ENCODE measurements around the gene GIMAP4. TPM values are rescaled to one million over a fixed set of nuclear protein-coding genes. Genes with fewer than 3 reads are reported as not detected.

The GIMAP4 gene
- total RNA-seq, 2 experiments from 2014 or later, result not detected

Other genes starting within 250 kb of the GIMAP4 start
- gene LRRC61, start 244.0 kb upstream of the GIMAP4 start, total RNA-seq (2014; rRNA removed; shearing (Covaris generic)), result not detected in 2 replicates
- not detected in 2 replicates for gene LRRC61, start 244.0 kb upstream of the GIMAP4 start, total RNA-seq (2022)
- 5.4 TPM in 1 of 2 replicates, not detected in the other for gene ACTR3C, start 243.8 kb upstream of the GIMAP4 start, total RNA-seq (2014; rRNA removed; shearing (Covaris generic))
- not detected in 2 replicates for gene ACTR3C, start 243.8 kb upstream of the GIMAP4 start, total RNA-seq (2022)
- 0.08 TPM in 1 of 2 replicates, not detected in the other for gene RARRES2, start 225.8 kb upstream of the GIMAP4 start, total RNA-seq (2014; rRNA removed; shearing (Covaris generic))
- gene RARRES2, start 225.8 kb upstream of the GIMAP4 start, total RNA-seq (2022), result not detected in 2 replicates
- gene REPIN1, start 198.6 kb upstream of the GIMAP4 start, total RNA-seq (2014; rRNA removed; shearing (Covaris generic)), result 36.9 and 46.2 TPM in 2 replicates
- 19.0 and 21.7 TPM in 2 replicates for gene REPIN1, start 198.6 kb upstream of the GIMAP4 start, total RNA-seq (2022)
- 4.7 and 5.5 TPM in 2 replicates for gene ZNF775, start 188.1 kb upstream of the GIMAP4 start, total RNA-seq (2014; rRNA removed; shearing (Covaris generic))
- 6.5 and 7.7 TPM in 2 replicates for gene ZNF775, start 188.1 kb upstream of the GIMAP4 start, total RNA-seq (2022)
- gene GIMAP8, start 116.8 kb upstream of the GIMAP4 start, total RNA-seq (2014; rRNA removed; shearing (Covaris generic)), result not detected in 2 replicates
- not detected in 2 replicates for gene GIMAP8, start 116.8 kb upstream of the GIMAP4 start, total RNA-seq (2022)
- gene GIMAP7, start 52.5 kb upstream of the GIMAP4 start, total RNA-seq (2014; rRNA removed; shearing (Covaris generic)), result not detected in 2 replicates
- not detected in 2 replicates for gene GIMAP7, start 52.5 kb upstream of the GIMAP4 start, total RNA-seq (2022)
- gene GIMAP6, start 65.0 kb downstream of the GIMAP4 start, total RNA-seq (2014; rRNA removed; shearing (Covaris generic)), result not detected in 2 replicates
- gene GIMAP6, start 65.0 kb downstream of the GIMAP4 start, total RNA-seq (2022), result not detected in 2 replicates
- gene GIMAP2, start 118.3 kb downstream of the GIMAP4 start, total RNA-seq (2014; rRNA removed; shearing (Covaris generic)), result 0.41 TPM in 1 of 2 replicates, not detected in the other
- 0.79 TPM in 1 of 2 replicates, not detected in the other for gene GIMAP2, start 118.3 kb downstream of the GIMAP4 start, total RNA-seq (2022)
- not detected in 2 replicates for gene GIMAP1, start 149.2 kb downstream of the GIMAP4 start, total RNA-seq (2014; rRNA removed; shearing (Covaris generic))
- gene GIMAP1, start 149.2 kb downstream of the GIMAP4 start, total RNA-seq (2022), result not detected in 2 replicates
- not detected in 2 replicates for gene GIMAP5, start 170.0 kb downstream of the GIMAP4 start, total RNA-seq (2014; rRNA removed; shearing (Covaris generic))
- gene GIMAP5, start 170.0 kb downstream of the GIMAP4 start, total RNA-seq (2022), result not detected in 2 replicates
- gene TMEM176B, start 233.0 kb downstream of the GIMAP4 start, total RNA-seq (2014; rRNA removed; shearing (Covaris generic)), result 0.09 TPM in 1 of 2 replicates, not detected in the other
- gene TMEM176B, start 233.0 kb downstream of the GIMAP4 start, total RNA-seq (2022), result 0.37 TPM in 1 of 2 replicates, not detected in the other
- gene TMEM176A, start 233.4 kb downstream of the GIMAP4 start, total RNA-seq (2014; rRNA removed; shearing (Covaris generic)), result not detected in 2 replicates
- not detected in 2 replicates for gene TMEM176A, start 233.4 kb downstream of the GIMAP4 start, total RNA-seq (2022)